C4-2B (cell line): ENCODE measurements around the gene TTC39B.

ENCODE experiments used
- H3K27ac ChIP-seq: fragments of 450-650 bp; 2 replicates; pipeline ENCODE4 v1.5.1; 2017
- CTCF ChIP-seq: fragments of 450-650 bp; conservative IDR thresholded peaks from 2 replicates; pipeline ENCODE4 v1.5.1; 2017; ENCODE audit warnings: mild to moderate bottlenecking
- ZFX ChIP-seq: fragments of 450-650 bp; IDR thresholded peaks from 2 replicates; pipeline ENCODE4 v1.6.1; 2017

Gene TTC39B

GRCh38 chr9:15140051-15140450 lies 167.0 kb downstream of the TTC39B start:
- TF ChIP-seq ZFX (no peak), CTCF (no peak)
- no peak overlapping the region for H3K27ac ChIP-seq

DNA sequence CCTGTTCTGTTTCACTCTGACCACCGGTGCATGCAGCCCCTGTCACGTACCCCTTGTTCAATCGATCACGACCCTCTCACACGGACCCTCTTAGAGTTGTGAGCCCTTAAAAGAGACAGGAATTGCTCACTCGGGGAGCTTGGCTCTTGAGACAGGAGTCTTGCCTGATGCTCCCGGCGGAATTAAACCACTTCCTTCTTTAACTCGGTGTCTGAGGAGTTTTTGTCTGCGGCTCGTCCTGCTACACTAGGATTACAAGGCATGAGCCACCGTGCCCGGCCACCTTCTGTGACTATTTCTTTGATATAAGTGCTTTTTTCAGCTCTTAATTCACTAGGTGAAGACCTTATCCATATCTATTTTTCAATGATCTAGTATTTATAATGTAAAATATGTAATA lies 167.5 kb downstream of the TTC39B start:
- no peak for TF ChIP-seq CTCF
- TF ChIP-seq ZFX = no peak

GRCh38 chr9:15138357-15138686 lies 168.7 kb downstream of the TTC39B start:
- H3K27ac ChIP-seq = no peak overlapping the region
- TF ChIP-seq ZFX = no peak
- no peak for TF ChIP-seq CTCF

More for the DNA sequence above, 167.5 kb downstream of the TTC39B start:
- no peak overlapping the region for H3K27ac ChIP-seq

GRCh38 chr9:15137658-15138356 lies 169.2 kb downstream of the TTC39B start:
- no peak overlapping the region for H3K27ac ChIP-seq
- TF ChIP-seq ZFX (no peak), CTCF (no peak)

GRCh38 chr9:15137089-15137488 lies 169.9 kb downstream of the TTC39B start:
- H3K27ac ChIP-seq = no peak overlapping the region
- no peak for TF ChIP-seq ZFX
- TF ChIP-seq CTCF = no peak

DNA sequence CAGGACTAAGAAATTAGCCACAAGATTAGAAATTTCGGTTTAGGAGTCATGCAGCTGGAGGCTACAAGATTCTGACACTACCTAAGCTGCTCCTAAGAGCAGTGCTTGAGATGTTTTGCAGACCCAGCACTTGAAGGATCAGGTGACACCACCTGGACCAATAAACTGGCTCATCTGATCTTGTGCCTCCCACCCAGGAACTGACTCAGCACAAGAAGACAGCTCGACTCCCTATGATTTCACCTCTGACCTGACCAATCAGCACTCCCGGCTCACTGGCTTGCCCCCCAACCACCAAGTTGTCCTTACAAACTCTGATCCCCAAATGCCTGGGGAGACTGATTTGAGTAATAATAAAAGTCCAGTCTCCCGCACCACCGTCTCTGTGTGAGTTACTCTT lies 170.4 kb downstream of the TTC39B start:
- TF ChIP-seq ZFX (no peak), CTCF (no peak)
- H3K27ac ChIP-seq = no peak overlapping the region

GRCh38 chr9:15135164-15135792 lies 171.7 kb downstream of the TTC39B start:
- H3K27ac ChIP-seq = peak overlapping the region; percentile 14; the same call in 1 of the 2 replicates
- peak; percentile 93 for TF ChIP-seq CTCF
- no peak for TF ChIP-seq ZFX
